ENCODE data around the gene CD40LG.

The CD40LG gene

GRCh38 chrX:136658151-136658550 lies 10.2 kb downstream of the CD40LG start:
- no peak overlapping the region for H3K4me3 ChIP-seq (ENCODE audit: low read length, poor library complexity, severe bottlenecking)
- no peak overlapping the region for H2AFZ ChIP-seq (ENCODE audit: low read length)
- no peaks in the 10 kb centered on the region for H3K9me3 ChIP-seq (ENCODE audit: insufficient read depth, low read depth, low read length)
- no peaks in the 10 kb centered on the region for H3K27me3 ChIP-seq (ENCODE audit: insufficient read depth, low read length, poor library complexity, severe bottlenecking)
- no peaks in the 10 kb centered on the region for H3K4me1 ChIP-seq (ENCODE audit: insufficient read depth, low read length, poor library complexity, severe bottlenecking)
- H3K9me2 ChIP-seq (replicated peaks; ENCODE audit: low read depth, low read length) = no peaks in the 10 kb centered on the region
- no peaks in the 10 kb centered on the region for H3F3A ChIP-seq (ENCODE audit: low read depth)
- H3K9ac ChIP-seq (ENCODE audit: low read depth, low read length, poor library complexity, severe bottlenecking) = no peak overlapping the region
- no peak overlapping the region for H3K4me2 ChIP-seq (ENCODE audit: low read depth, low read length, poor library complexity, severe bottlenecking)
- no peaks in the 10 kb centered on the region for H4K20me1 ChIP-seq (ENCODE audit: insufficient read depth, low read length, poor library complexity, severe bottlenecking)
- TF ChIP-seq EZH2phosphoT487 (IDR thresholded peaks at IDR 0.05; ENCODE audit: borderline replicate concordance) = no peak
- no peak for TF ChIP-seq CTCF (conservative IDR thresholded peaks at IDR 0.05; ENCODE audit: low read length)
- no peaks in the 10 kb centered on the region for H3K36me3 ChIP-seq (ENCODE audit: insufficient read depth, low read length)
- H3K79me2 ChIP-seq (ENCODE audit: insufficient read depth, low read length) = no peaks in the 10 kb centered on the region

GRCh38 chrX:136659174-136659573 lies 11.2 kb downstream of the CD40LG start:
- Histone ChIP-seq H2AFZ (ENCODE audit: low read length) (no peak overlapping the region), H3K9me3 (ENCODE audit: insufficient read depth, low read depth, low read length) (no peaks in the 10 kb centered on the region), H3K4me2 (ENCODE audit: low read depth, low read length, poor library complexity, severe bottlenecking) (no peak overlapping the region), H4K20me1 (ENCODE audit: insufficient read depth, low read length, poor library complexity, severe bottlenecking) (no peaks in the 10 kb centered on the region), H3K9ac (ENCODE audit: low read depth, low read length, poor library complexity, severe bottlenecking) (no peak overlapping the region), H3K27me3 (ENCODE audit: insufficient read depth, low read length, poor library complexity, severe bottlenecking) (no peaks in the 10 kb centered on the region), H3K4me1 (ENCODE audit: insufficient read depth, low read length, poor library complexity, severe bottlenecking) (no peaks in the 10 kb centered on the region), H3K9me2 (replicated peaks; ENCODE audit: low read depth, low read length) (no peaks in the 10 kb centered on the region), H3K79me2 (ENCODE audit: insufficient read depth, low read length) (no peaks in the 10 kb centered on the region), H3F3A (ENCODE audit: low read depth) (no peaks in the 10 kb centered on the region), H3K4me3 (ENCODE audit: low read length, poor library complexity, severe bottlenecking) (no peak overlapping the region), H3K36me3 (ENCODE audit: insufficient read depth, low read length) (no peaks in the 10 kb centered on the region; the same call in 1 of the 2 replicates)
- TF ChIP-seq EZH2phosphoT487 (IDR thresholded peaks at IDR 0.05; ENCODE audit: borderline replicate concordance) (no peak), CTCF (conservative IDR thresholded peaks at IDR 0.05; ENCODE audit: low read length) (no peak)

GRCh38 chrX:136660896-136661295 lies 12.9 kb downstream of the CD40LG start:
- Histone ChIP-seq H3F3A (ENCODE audit: low read depth) (no peaks in the 10 kb centered on the region), H3K79me2 (ENCODE audit: insufficient read depth, low read length) (no peaks in the 10 kb centered on the region), H4K20me1 (ENCODE audit: insufficient read depth, low read length, poor library complexity, severe bottlenecking) (no peaks in the 10 kb centered on the region), H3K36me3 (ENCODE audit: insufficient read depth, low read length) (peaks cover 12% of the 10 kb centered on the region; the same call in 1 of the 2 replicates), H2AFZ (ENCODE audit: low read length) (no peak overlapping the region), H3K9ac (ENCODE audit: low read depth, low read length, poor library complexity, severe bottlenecking) (no peak overlapping the region), H3K4me3 (ENCODE audit: low read length, poor library complexity, severe bottlenecking) (no peak overlapping the region), H3K9me3 (ENCODE audit: insufficient read depth, low read depth, low read length) (no peaks in the 10 kb centered on the region), H3K9me2 (replicated peaks; ENCODE audit: low read depth, low read length) (no peaks in the 10 kb centered on the region), H3K4me1 (ENCODE audit: insufficient read depth, low read length, poor library complexity, severe bottlenecking) (no peaks in the 10 kb centered on the region), H3K27me3 (ENCODE audit: insufficient read depth, low read length, poor library complexity, severe bottlenecking) (no peaks in the 10 kb centered on the region), H3K4me2 (ENCODE audit: low read depth, low read length, poor library complexity, severe bottlenecking) (no peak overlapping the region)
- TF ChIP-seq EZH2phosphoT487 (IDR thresholded peaks at IDR 0.05; ENCODE audit: borderline replicate concordance) (no peak), CTCF (conservative IDR thresholded peaks at IDR 0.05; ENCODE audit: low read length) (no peak)
